ENCODE results near the gene SIAH1.
"Not testable (repeated sequence)": the region's sequence is repeated elsewhere in the genome, so short reads cannot be mapped to it uniquely, and the experiment has no call there.

SIAH1 gene, protein sequence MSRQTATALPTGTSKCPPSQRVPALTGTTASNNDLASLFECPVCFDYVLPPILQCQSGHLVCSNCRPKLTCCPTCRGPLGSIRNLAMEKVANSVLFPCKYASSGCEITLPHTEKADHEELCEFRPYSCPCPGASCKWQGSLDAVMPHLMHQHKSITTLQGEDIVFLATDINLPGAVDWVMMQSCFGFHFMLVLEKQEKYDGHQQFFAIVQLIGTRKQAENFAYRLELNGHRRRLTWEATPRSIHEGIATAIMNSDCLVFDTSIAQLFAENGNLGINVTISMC

DNA sequence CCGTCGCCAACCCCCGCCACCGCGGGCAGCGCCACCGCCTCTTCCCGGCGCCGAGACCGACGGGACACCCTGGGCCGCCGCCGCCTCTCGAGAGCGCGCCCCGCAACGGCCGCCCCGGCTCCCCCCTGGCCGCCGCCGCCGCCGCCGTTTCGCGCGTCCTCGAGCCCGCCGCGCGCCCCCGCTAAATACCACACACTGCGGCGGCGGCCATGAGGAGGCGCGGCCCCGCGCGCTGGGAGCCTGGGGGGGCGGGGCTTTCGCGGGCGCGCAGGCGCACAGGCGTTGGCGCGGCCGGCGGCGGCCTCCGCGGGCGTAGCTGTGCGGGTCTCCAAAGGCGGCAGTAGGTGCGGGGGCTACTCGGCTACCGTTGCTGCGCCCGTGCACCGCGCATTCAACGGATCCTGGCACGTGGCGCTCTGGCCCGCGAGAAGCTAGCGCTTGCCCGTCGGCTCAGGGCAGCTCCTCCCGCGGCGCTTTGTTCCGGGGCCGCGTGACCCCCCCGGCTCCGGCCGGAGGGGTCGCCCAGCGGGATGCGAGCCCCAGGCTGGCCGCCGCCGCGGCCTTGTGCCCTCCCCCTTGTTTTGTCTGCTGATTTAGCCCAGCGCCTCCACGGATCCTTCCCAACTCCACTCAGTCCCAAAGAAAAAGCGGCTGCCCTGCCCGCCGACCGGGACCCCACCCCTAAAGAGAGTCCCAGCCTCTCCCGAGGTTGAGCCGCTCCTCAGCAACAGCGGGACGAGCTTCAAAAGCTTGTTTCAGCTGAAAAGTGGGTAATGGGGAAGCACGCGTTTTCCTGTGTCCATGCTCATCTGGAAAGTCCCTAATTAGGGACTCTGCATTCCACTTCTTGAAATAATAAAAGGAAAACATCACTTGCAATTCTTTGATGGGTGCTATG lies at the start of gene SIAH1:
TSS of gene SIAH1 (minus strand) at position 161 of the 898 bp plus-strand sequence. CDS start 22,985 bp downstream, outside the sequence.
- intact Hi-C loops (cut with DNase I), result no loop called here
- peak; percentile 76 to 98 (median 80) for DNase-seq

DNA sequence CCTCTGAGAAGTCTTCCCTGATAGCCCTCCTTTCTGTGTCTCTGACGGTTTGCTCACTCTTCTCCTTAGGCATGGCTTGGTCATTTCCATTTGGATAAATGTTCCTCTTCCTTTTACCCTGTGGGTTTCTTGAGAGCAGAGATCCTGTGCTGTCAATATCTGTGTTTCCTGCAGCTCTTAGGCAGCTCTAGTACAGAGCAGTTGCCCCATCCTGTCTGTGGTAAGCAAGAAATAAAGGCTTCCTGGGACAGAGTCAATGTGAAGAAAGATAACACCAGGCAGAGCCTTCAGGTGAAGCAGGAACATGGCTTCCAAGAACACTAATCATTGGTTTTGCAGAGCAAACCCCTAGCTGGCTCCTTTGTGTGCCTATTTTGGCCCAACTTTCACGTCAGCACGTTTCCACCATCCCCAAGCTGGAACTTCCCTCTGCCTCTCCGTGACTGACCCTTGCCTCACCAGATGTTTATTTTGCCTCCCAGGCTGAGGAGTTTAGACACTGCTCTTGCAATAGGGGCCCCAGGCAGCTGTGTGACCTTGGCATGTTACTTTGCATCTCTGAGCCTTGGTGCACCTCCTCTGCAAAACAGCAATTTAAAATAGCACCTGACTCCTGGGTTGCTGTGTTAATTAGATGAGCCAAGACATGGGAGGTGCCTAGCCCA lies 49.6 kb upstream of the SIAH1 start:
- DNase-seq, result peak in 1 of 10 donors; percentile 10
- intact Hi-C loops (cut with DNase I), result no loop called here

DNA sequence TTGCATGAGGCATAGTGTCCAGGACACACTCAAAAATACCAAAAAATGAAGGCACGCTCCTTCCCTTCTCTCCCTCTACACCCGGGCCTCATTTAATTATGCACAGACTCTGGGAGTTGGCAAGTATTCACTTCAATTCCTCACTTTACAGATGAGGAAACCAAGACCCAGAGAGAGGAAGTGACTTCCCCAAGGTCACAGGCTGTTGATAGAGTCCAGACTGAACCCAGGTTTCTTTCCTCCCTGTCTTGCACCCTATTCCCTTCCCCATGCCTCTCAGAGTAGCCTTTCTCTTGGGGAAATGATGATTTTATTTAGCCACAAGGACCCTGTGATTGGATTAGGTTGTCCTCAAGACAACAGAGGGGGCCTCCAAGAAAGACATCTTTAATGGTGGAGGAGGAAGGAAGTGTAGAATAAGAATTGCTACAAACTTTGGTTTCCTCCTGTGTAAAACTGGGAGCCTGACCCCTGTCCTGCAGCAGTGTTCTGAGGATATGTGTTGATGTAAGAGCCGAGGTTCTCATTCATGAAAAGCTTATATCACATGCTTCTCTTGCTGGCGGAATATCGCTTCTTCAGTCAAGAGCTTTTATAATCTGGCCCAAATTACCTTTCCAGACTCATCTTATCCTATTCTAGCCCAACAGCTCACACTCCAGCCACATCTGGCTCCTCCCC lies 48.8 kb upstream of the SIAH1 start:
- no peak for DNase-seq
- intact Hi-C loops (cut with DNase I), result no loop called here

DNA sequence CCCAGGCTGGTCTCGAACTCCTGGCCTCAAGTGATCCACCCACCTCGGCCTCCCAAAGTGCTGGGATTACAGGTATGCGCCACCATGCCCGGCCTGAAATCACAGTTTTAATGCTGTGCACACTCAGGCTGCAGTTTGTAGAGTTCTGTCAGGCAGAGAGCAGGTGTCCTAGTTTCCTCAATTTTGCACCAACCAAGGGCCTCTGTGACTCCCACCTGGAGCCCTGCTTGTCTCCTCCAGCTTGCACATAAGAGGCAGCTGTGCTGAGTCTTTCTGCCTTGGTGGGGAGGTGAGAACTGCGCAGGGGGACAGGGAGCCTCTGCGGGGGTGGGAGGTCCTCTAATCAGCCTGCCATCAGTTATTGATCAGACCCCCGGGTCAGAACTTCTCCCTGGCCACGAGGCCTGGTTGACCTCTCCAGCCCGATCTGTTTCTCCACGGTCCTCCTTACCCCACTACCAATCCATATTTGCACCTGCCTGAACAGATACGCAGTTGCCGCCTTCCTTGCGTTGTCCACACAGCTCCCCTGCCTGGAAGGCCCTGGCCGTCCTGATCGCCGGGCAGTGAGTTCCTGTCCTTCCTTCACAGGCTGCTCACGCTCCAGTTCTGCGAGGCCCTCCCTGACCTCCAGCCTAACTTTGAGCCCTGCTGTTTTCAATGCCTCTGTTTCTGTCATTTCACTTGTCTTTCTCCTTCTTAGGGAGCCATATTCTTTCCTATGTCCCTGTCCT lies 48.1 kb upstream of the SIAH1 start:
- intact Hi-C loops (cut with DNase I), result no loop called here
- DNase-seq, result peak in 1 of 10 donors; percentile 55

DNA sequence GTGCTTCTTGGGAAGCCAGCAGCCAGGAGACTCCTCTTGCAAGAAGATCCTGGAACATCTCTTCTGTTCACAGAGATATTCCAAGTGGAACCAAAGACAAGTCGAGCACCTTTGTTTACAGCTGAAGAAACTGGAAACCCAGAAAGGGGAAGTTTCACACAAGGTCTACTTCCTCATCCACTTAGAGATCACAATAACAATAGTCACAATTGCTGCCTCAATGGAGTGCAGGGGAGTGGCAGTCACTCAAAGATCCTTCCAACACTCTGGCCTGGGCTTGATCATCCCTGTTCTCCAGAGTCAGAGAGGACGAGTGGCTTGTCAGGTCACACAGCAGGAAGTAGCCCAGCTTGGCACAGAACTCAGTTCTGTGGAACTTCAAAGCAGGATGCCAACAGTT lies 46.9 kb upstream of the SIAH1 start:
- intact Hi-C loops (cut with DNase I), result no loop called here
- DNase-seq, result no peak

DNA sequence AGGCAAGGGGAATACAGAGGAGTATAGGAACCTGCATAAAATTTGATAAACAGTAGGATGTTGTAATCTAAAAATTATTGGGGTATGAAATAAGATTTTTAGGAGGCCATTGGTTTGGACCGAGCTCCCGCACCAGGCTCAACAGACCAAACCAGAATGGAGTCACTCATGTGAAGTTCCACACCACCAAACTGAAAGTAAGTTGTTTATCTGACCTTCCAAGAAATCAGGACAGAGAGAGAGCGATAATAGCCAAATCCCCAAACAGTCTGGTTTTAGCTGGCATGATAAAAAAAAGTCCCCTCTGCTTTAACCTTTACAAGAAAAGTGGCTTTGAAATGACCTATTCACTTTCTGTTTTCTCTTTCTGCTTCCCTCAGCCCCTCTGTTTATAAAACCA lies 45.7 kb upstream of the SIAH1 start:
- DNase-seq, result no peak
- intact Hi-C loops (cut with DNase I), result no loop called here

DNA sequence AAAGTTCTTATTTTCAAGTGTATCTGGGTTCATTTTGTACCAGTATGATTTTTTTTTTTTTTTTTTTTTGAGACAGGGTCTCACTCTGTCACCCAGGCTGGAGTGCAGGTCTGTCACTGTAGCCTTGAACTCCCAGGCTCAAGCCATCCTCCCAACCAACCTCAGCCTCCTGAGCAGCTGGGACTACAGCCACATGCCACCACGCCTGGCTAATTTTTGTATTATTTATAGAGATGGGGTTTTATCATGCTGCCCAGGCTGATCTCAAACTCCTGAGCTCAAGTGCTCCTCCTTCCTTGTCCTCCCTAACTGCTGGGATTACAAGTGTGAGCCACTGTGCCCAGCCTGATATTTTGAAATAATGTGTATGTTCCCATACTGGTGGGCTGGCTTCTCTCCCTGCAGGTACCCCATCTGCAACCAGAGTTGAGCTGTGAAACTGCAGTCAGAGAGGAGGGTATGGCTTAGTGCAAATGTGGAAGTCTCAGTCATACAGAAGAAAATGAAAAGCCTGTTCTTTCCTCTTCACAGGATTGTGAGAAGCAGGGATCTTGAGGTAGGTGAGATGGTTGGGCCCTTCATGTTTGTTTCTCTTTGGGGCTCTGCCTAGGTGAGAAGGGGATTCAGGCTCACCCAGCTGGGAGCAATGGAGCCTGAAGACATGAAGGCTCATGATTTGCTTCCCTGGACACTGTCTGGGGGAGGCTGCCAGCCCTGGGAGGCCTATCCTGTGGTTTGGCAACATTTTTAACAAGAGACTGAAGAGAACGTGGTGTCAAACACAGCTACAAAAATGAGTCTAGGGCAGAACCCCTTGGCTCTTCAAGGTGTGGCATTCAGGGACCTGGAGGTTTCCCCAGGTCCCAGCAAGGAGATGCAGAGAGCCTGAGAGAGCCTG lies 41.3 kb upstream of the SIAH1 start:
- no peak for DNase-seq
- intact Hi-C loops (cut with DNase I), result no loop called here

DNA sequence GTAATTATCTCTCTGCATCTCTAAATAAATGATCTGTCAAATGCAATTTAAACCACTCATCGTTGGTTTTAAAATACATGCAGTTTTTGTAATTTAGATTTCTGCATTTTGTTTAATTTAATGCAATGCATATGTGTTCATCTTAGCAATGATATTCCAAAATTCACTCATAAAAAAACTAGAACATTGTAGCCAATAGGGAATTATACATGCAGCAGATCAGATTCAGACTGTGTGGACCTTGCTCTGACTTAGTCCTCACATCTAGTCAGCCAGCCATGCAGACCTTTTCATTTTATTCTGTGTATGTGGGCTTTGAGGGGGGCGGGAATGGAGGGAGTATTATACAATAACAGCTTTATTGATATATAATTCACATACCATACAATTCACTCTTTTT lies 37.3 kb upstream of the SIAH1 start:
- intact Hi-C loops (cut with DNase I), result no loop called here
- no peak for DNase-seq

DNA sequence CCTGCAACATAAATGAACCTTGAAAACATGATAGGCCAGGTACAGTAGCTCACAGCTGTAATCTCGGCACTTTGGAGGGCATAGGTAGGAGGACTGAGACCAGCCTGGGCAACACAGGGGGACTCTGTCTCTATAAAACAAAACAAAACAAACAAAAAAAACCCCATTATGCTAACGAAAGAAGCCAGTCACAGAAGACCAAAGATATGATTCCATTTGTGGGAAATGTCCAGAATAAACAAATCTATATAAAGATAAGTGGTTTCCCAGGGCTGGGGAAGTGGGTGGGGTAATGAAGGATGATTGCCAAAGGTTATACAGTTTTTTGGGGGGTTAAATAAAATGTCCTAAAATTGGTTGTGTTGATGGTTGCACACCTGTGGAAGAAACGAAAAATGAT lies 36.5 kb upstream of the SIAH1 start:
- DNase-seq, result no peak
- intact Hi-C loops (cut with DNase I), result no loop called here

DNA sequence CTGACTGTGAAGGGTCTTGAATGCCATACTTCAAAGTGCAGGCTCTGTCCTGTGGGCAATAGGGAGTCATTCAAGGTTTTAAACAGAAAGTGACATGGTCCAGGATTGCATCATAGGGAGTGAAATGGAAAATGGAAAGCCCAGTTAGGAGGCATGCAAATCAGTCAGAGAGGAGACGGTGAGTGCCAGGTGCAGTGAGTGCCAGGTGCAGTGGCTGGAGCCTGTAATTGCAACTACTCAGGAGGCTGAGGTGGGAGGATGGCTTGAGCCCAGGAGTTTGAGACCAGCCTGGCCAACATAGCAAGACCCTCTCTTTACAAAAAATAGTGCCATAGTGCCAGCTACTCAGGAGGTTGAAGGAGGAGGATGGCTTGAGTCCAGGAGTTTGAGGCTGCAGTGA lies 35.2 kb upstream of the SIAH1 start:
- no peak for DNase-seq
- intact Hi-C loops (cut with DNase I), result no loop called here

DNA sequence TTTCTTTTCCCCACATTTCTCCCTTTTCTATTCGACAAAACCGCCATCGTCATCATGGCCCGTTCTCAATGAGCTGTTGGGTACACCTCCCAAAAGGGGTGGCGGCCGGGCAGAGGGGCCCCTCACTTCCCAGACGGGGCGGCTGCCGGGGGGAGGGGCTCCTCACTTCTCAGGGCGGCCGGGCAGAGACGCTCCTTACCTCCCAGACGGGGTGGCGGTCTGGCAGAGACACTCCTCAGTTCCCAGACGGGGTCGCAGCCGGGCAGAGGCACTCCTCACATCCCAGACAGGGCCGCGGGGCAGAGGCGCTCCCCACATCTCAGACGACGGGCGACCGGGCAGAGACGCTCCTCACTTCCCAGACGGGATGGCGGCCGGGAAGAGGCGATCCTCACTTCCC lies 31.4 kb upstream of the SIAH1 start:
- intact Hi-C loops (cut with DNase I), result not testable (repeated sequence)
- DNase-seq, result peak in 1 of 10 donors; percentile 80

DNA sequence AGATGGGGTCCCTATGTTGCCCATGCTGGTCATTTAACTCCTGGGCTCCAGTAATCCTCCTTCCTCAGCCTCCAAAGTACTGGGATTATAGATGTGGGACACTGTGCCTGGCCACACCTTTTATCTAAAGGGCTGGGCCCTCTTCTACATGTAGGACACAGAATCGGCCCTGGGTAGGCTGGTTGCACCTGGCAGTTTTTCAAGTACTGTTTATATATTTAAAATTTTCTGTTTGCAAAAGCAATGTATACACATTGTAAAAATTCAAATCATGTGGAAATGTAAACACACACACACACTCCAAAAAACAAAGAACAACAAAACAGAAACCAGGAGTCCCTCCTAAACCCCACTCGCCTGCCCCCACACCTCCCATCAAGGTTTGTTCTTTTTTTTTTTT lies 28.1 kb upstream of the SIAH1 start:
- intact Hi-C loops (cut with DNase I), result no loop called here
- no peak for DNase-seq

DNA sequence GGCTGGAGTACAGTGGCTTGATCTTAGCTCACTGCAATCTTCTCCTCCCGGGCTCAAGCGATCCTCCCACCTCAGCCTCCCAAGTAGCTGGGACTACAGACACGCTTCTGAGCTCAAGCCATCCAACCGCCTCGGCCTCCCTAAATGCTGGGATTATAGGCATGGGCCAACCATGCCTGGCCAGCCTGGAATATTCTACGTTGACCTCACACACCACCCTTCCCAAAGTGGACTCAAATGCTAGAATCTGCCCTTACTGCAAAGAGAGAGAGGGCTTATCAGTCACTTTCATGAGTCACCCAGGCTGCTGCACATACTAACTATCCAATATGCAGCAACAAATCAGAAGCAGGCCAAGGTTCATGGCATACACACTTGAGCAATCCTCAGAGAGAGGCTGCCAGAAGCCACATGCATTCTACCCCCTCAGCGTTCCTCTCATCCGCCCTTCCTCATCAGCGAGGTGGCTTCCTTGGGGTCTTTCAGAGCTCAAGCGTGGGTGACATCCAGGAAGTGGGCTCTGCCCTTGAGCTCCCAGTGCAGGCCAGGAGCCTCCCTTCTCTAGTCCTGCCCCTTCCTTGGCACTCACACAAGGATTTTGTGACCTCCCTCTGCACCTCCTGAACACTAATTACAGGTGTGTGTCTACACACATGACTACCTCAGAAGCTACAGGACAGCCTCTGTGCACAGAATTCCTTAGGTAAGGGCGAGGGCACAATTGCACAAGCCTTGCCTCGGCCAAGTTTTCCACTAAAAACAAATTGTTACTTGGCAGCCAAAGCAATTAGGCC lies 24.8 kb upstream of the SIAH1 start:
- intact Hi-C loops (cut with DNase I), result no loop called here
- peak in 1 of 10 donors; percentile 55 for DNase-seq

DNA sequence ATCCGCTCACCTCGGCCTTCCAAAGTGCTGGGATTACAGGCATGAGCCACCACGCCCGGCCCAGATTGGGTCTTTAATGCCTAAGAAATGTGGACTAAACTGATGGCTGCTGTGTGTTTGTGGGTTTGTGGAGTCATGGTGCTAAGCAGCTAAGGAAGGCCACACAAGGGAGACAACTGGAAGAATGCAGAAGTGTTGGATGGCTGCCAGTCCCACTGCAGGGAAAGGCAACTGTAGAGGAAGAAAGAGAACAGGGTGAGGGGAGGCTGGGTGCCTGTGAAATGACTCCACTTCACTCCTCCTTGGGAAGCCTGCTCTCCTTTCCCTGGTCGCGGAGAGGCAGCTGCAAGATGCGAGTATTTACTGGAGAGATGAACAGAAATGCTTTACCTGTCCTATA lies 23.5 kb upstream of the SIAH1 start:
- DNase-seq, result peak in 3 of 10 donors; percentile 13 to 61 (median 13)
- intact Hi-C loops (cut with DNase I), result no loop called here

DNA sequence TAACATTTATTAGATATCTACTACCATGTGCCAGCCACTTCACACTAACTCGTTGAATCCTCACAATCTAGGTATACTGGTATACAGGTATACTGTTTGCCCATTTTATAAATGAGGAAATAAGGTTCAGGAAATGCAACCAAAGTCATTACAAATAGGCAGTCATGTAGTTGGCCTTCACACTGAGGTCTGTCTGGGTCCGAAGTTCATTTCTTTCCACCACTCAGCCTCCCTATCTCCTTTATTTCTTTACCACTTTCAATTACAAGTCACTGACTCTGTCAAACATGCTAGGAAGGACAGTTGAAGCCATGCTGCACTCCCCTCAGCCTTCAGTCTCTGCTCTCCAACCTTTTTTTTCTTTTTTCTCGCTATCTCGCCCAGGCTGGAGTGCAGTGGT lies 20.7 kb upstream of the SIAH1 start:
- no peak for DNase-seq
- intact Hi-C loops (cut with DNase I), result no loop called here

DNA sequence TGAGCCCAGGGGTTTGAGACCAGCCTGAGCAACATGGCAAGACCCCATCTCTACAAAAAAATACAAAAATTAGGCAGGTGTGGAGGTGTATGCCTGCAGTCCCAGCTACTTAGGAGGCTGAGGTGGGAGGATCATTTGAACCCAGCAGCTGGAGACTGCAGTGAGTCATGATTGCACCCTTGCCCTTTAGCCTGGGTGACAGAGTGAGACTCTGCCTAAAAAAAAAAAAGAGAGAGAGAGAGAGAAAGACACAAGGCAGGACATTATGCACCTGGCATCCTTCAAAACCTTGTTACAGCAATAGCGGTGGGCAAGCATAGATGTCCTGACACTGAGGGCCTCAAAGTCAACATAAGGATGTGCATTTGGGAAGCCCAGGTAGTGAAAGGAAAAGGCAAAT lies 19.9 kb upstream of the SIAH1 start:
- intact Hi-C loops (cut with DNase I), result no loop called here

DNA sequence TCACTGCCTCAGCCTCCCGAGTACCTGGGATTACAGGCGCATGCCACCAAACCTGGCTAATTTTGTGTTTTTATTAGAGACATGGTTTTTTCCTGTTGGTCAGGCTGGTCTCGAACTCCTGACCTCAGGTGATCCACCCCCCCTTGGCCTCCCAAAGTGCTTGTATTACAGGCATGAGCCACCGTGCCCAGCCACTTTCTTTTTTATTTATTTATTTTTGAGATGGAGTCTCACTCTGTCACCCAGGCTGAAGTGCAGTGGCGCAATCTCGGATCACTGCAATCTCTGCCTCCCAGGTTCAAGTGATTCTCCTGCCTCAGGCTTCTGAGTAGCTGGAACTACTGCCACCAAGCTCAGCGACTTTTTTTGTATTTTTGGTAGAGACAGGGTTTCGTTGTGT lies 17.3 kb upstream of the SIAH1 start:
- intact Hi-C loops (cut with DNase I), result not testable (repeated sequence)
- DNase-seq, result peak in 1 of 10 donors; percentile 47

More for the DNA sequence above, 19.9 kb upstream of the SIAH1 start:
- DNase-seq, result no peak

DNA sequence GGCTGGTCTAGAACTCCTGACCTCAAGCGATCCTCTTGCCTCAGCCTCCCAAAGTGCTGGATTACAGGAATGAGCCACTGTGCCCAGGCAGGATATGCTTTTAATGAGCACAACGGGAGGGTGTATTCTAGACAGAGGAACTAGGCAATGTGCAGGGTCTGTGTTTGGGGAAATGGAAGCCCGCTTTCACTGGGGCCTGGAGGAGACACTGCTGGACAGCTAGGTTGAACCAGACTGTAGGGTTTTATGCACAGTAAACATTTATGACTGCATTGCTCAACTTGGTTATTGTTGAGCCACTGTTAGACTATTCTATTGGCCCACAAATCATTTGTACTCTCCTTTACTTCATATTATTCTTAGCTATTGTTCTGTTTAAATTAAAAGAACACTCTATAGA lies 10.2 kb upstream of the SIAH1 start:
- intact Hi-C loops (cut with DNase I), result no loop called here
- DNase-seq, result no peak
